ENCODE data around the gene ZNF469. TPM values are rescaled to one million over a fixed set of nuclear protein-coding genes. Genes with fewer than 3 reads are reported as not detected.

ZNF469 gene
- total and polyA plus RNA-seq, 11 donors = 0.48 to 2.8 (median 1.00) TPM

- Histone ChIP-seq H3K4me1 (no peaks in the 10 kb centered on the region), H3K9me3 (peaks cover 0 to 7% (median 0%) of the 10 kb centered on the region in 12 donors), H3K4me3 (no peak overlapping the region), H3K36me3 (no peaks in the 10 kb centered on the region), H3K27me3 (no peaks in the 10 kb centered on the region), H3K27ac (no peak overlapping the region)
- DNase-seq (peak in 3 of 5 donors; percentile 5 to 55 (median 21)), ATAC-seq (no peak)
- intact Hi-C loops (cut with DNase I) = no loop called here
- TF ChIP-seq CTCF (IDR thresholded peaks at IDR 0.05) (no peak), POLR2A (IDR thresholded peaks at IDR 0.05) (no peak)
- 82 to 89% (median 84%) methylated on average over 15 to 18 of the region's 18 CpGs for WGBS, 4 donors
Measured at GRCh38 chr16:88345031-88345720, 37.6 kb upstream of the ZNF469 start.

GRCh38 chr16:88345721-88346560 is 36.8 kb upstream of the ZNF469 start:
- intact Hi-C loops (cut with DNase I) = no loop called here
- Histone ChIP-seq H3K27me3 (no peaks in the 10 kb centered on the region), H3K27ac (no peak overlapping the region), H3K36me3 (no peaks in the 10 kb centered on the region), H3K4me1 (no peaks in the 10 kb centered on the region), H3K4me3 (no peak overlapping the region), H3K9me3 (peaks cover 0 to 7% (median 0%) of the 10 kb centered on the region in 12 donors)
- 73 to 80% (median 78%) methylated on average over 26 to 32 of the region's 32 CpGs for WGBS, 4 donors
- peak in 3 of 5 donors; percentile 13 to 36 (median 15) for DNase-seq
- ATAC-seq = no peak
- no peak for TF ChIP-seq POLR2A (IDR thresholded peaks at IDR 0.05)
- no peak for TF ChIP-seq CTCF (IDR thresholded peaks at IDR 0.05)

- WGBS, 4 donors = 84 to 90% (median 87%) methylated on average over 26 of the region's 26 CpGs
- peak in 3 of 5 donors; percentile 4 to 19 (median 16) for DNase-seq
- no peaks in the 10 kb centered on the region for H3K27me3 ChIP-seq
Measured at GRCh38 chr16:88346680-88347505, 35.9 kb upstream of the ZNF469 start.

More at GRCh38 chr16:88346680-88347505, 35.9 kb upstream of the ZNF469 start:
- no peak for ATAC-seq
- no peaks in the 10 kb centered on the region for H3K4me1 ChIP-seq
- peaks cover 0 to 7% (median 0%) of the 10 kb centered on the region in 12 donors for H3K9me3 ChIP-seq
- intact Hi-C loops (cut with DNase I) = no loop called here
- H3K4me3 ChIP-seq = no peak overlapping the region
- no peak overlapping the region for H3K27ac ChIP-seq
- no peaks in the 10 kb centered on the region for H3K36me3 ChIP-seq
- TF ChIP-seq CTCF (IDR thresholded peaks at IDR 0.05) = no peak
- no peak for TF ChIP-seq POLR2A (IDR thresholded peaks at IDR 0.05)

Data from heart left ventricle (tissue), 16 donors.